Keratinocyte (primary cell): ENCODE measurements around the gene NELL2. TPM values are rescaled to one million over a fixed set of nuclear protein-coding genes. Genes with fewer than 3 reads are reported as not detected.

Source experiments
- DNase-seq: peaks from one replicate; pipeline ENCODE4 v3.0.0-alpha.2; 2011; ENCODE audit warnings: low read depth, missing footprints, low spot score
- FAIRE-seq: peaks from 2 replicates; lab custom pipeline; 2011; peaks lifted over from hg19 to GRCh38; lab: Jason Lieb, UNC
- H2AFZ ChIP-seq: 2 replicates; pipeline ENCODE4 v1.6.0; 2012; ENCODE audit warnings: low read length, control low read depth, inconsistent platforms; ENCODE audit not compliant: control insufficient read depth
- H3K27ac ChIP-seq: 2 replicates; pipeline ENCODE4 v1.5.1; 2011; ENCODE audit warnings: low read length; ENCODE audit not compliant: control insufficient read depth, insufficient read depth
- H3K27me3 ChIP-seq: 3 replicates; pipeline ENCODE4 v1.6.0; 2011; ENCODE audit warnings: low read length; ENCODE audit not compliant: control insufficient read depth, insufficient read depth; ENCODE audit errors: extremely low read depth
- H3K36me3 ChIP-seq, 2 experiments: 2 replicates in 1 of 2; 3 replicates in 1 of 2; pipeline ENCODE4 v1.5.1; 2011; ENCODE audit warnings: low read length in 2 of 2, mild to moderate bottlenecking in 1 of 2; ENCODE audit not compliant: control insufficient read depth in 2 of 2, insufficient read depth in 2 of 2; ENCODE audit errors: extremely low read depth in 1 of 2
- H3K4me1 ChIP-seq: 3 replicates; pipeline ENCODE4 v1.5.1; 2011; ENCODE audit warnings: low read length; ENCODE audit not compliant: control insufficient read depth, insufficient read depth; ENCODE audit errors: extremely low read depth
- H3K4me2 ChIP-seq: 3 replicates; pipeline ENCODE4 v1.6.0; 2011; ENCODE audit warnings: low read depth, low read length; ENCODE audit not compliant: control insufficient read depth, insufficient read depth; ENCODE audit errors: extremely low read depth
- H3K4me3 ChIP-seq, 3 experiments: fragments of 200-600 bp in 1 of 3; sonication (generic) in 1 of 3; 2 replicates in 2 of 3; 3 replicates in 1 of 3; pipeline ENCODE4 v1.5.1; 2011 to 2016; ENCODE audit warnings: low read length in 3 of 3, mild to moderate bottlenecking in 3 of 3, control low read depth in 2 of 3, inconsistent platforms in 1 of 3, low read depth in 1 of 3, mixed read lengths in 1 of 3, mixed run types in 1 of 3, moderate library complexity in 1 of 3; ENCODE audit not compliant: control insufficient read depth in 2 of 3, insufficient read depth in 2 of 3; ENCODE audit errors: extremely low read depth in 1 of 3
- H3K79me2 ChIP-seq: 2 replicates; pipeline ENCODE4 v1.6.0; 2012; ENCODE audit warnings: low read length; ENCODE audit not compliant: control insufficient read depth, insufficient read depth
- H3K9ac ChIP-seq: 3 replicates; pipeline ENCODE4 v1.6.0; 2011; ENCODE audit warnings: low read length; ENCODE audit not compliant: control insufficient read depth, insufficient read depth; ENCODE audit errors: extremely low read depth
- H3K9me1 ChIP-seq: 3 replicates; pipeline ENCODE4 v1.6.0; 2011; ENCODE audit warnings: low read length; ENCODE audit not compliant: control insufficient read depth, insufficient read depth; ENCODE audit errors: extremely low read depth
- H3K9me3 ChIP-seq: 2 replicates; pipeline ENCODE4 v1.5.1; 2012; ENCODE audit warnings: low read depth, low read length; ENCODE audit not compliant: control insufficient read depth
- H4K20me1 ChIP-seq: 3 replicates; pipeline ENCODE4 v1.6.0; 2011; ENCODE audit warnings: low read length; ENCODE audit not compliant: control insufficient read depth, insufficient read depth; ENCODE audit errors: extremely low read depth
- CTCF ChIP-seq, 3 experiments: IDR thresholded peaks in 1 of 3; conservative IDR thresholded peaks in 1 of 3; optimal IDR thresholded peaks in 1 of 3; 2 replicates in 2 of 3; 3 replicates in 1 of 3; pipeline versions ENCODE3 to v1.5.1; 2011; ENCODE audit warnings: low read length in 3 of 3, mild to moderate bottlenecking in 3 of 3, moderate library complexity in 2 of 3, control low read depth in 1 of 3, inconsistent platforms in 1 of 3; ENCODE audit not compliant: insufficient read depth in 2 of 3; ENCODE audit errors: extremely low read depth in 1 of 3
- EZH2 ChIP-seq: IDR thresholded peaks from one replicate; pipeline ENCODE4 v1.6.1; 2012; ENCODE audit warnings: inconsistent platforms, mild to moderate bottlenecking, low read length, moderate library complexity
- dilution Hi-C: fragments of 300-500 bp; cut with MboI; formaldehyde crosslinking; loops from one replicate; pipeline ENCODE4 v1.7.0; 2020; ENCODE audit warnings: low sequenced_read_pairs; ENCODE audit not compliant: extremely low pct_ligation_motif_present
- polyA plus RNA-seq, 5 experiments: library from polyadenylated mRNA; depleted of rRNA in 3 of 5; stranded (reverse) in 3 of 5; stranded (forward) in 1 of 5; unstranded in 1 of 5; fragments of >200 nt; gene quantifications; 1 replicate in 1 of 5; 2 replicates in 3 of 5; 3 replicates in 1 of 5; pipeline versions ENCODE4 v1.2.1 to v1.2.3, GENCODE V29; 2011 to 2012; ENCODE audit warnings: missing spikeins in 2 of 5, low read depth in 1 of 5, low replicate concordance in 1 of 5

The NELL2 gene
- polyA plus RNA-seq, 1 donor (not counting 4 experiments of a cell fraction or from before 2014, with no cell fraction given) = 0.58 TPM

- H4K20me1 ChIP-seq = no peaks in the 10 kb centered on the region
- no peaks in the 10 kb centered on the region for H3K9me3 ChIP-seq
- TF ChIP-seq EZH2 (no peak), CTCF (optimal IDR thresholded peaks at IDR 0.05 in 1 of 3, IDR thresholded peaks at IDR 0.05 in 1 of 3, conservative IDR thresholded peaks at IDR 0.05 in 1 of 3; ENCODE audit: extremely low read depth in 1 of 3, insufficient read depth in 2 of 3, low read length in 3 of 3) (no peak)
- no peaks in the 10 kb centered on the region for H3K9me1 ChIP-seq
- no peak overlapping the region for H3K4me2 ChIP-seq
- no peaks in the 10 kb centered on the region for H3K4me1 ChIP-seq
- H3K4me3 ChIP-seq = no peak overlapping the region
- H2AFZ ChIP-seq = no peak overlapping the region
- H3K27ac ChIP-seq = no peak overlapping the region
- H3K36me3 ChIP-seq = no peaks in the 10 kb centered on the region
- no peak overlapping the region for H3K9ac ChIP-seq
- H3K27me3 ChIP-seq = no peaks in the 10 kb centered on the region
- no peaks in the 10 kb centered on the region for H3K79me2 ChIP-seq
- no peak for FAIRE-seq
- dilution Hi-C loops = no loop called here
- no peak for DNase-seq
Measured at GRCh38 chr12:44526655-44527182, 349.4 kb downstream of the NELL2 start.

DNA sequence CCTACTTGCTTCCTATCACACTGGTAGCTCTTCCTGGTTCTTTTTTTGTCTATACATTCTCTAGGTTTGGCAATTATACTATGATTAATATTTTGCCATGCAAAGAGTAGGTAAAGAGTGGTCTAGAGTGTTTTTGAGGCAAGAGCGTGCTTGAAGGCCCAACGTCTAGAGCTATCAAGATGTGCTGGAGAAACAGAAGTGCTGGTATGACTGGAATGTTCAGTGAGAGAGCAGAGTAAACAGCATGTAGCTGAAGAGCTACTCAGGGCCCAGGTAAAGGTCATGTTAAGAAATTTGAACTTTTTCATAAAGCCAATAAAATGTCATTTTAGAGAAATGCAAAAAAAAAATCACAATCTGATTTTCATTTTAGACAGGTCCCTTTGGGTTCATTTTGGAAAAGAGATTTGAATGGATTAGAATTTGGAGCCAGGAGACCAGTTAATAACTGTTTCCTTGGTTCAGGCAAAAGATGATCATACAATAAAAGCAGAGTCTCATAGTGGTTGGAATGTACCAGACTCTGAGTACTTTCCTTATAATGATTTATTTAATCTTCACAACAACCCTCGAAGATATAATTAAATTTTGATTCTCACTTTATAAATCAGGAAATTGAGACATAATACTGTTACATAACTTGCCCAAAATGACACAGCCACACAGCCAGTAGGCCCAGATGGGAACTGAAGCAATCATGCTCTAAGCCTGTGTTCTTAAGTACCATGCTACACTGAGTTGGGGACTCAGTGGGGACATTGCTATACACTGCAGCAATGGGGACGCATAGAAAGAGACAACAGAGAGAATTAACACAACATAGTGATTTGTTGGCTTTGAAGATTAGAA lies 350.1 kb downstream of the NELL2 start:
- Histone ChIP-seq H3K9me1 (no peaks in the 10 kb centered on the region), H3K36me3 (no peaks in the 10 kb centered on the region), H3K4me1 (no peaks in the 10 kb centered on the region), H3K27me3 (no peaks in the 10 kb centered on the region), H3K27ac (no peak overlapping the region), H3K9me3 (no peaks in the 10 kb centered on the region), H4K20me1 (no peaks in the 10 kb centered on the region), H3K79me2 (no peaks in the 10 kb centered on the region), H3K4me2 (no peak overlapping the region), H3K4me3 (no peak overlapping the region), H3K9ac (no peak overlapping the region), H2AFZ (no peak overlapping the region)
- dilution Hi-C loops = no loop called here
- FAIRE-seq (no peak), DNase-seq (no peak)
- TF ChIP-seq CTCF (optimal IDR thresholded peaks at IDR 0.05 in 1 of 3, IDR thresholded peaks at IDR 0.05 in 1 of 3, conservative IDR thresholded peaks at IDR 0.05 in 1 of 3; ENCODE audit: extremely low read depth in 1 of 3, insufficient read depth in 2 of 3, low read length in 3 of 3) (no peak), EZH2 (no peak)
